T follicular helper cell (primary cell): ENCODE measurements around the gene FAM120A.

Source experiments
- DNase-seq: peaks from one replicate; pipeline ENCODE4 v3.0.0-alpha.2; 2020; ENCODE audit warnings: low read depth

The FAM120A gene

DNA sequence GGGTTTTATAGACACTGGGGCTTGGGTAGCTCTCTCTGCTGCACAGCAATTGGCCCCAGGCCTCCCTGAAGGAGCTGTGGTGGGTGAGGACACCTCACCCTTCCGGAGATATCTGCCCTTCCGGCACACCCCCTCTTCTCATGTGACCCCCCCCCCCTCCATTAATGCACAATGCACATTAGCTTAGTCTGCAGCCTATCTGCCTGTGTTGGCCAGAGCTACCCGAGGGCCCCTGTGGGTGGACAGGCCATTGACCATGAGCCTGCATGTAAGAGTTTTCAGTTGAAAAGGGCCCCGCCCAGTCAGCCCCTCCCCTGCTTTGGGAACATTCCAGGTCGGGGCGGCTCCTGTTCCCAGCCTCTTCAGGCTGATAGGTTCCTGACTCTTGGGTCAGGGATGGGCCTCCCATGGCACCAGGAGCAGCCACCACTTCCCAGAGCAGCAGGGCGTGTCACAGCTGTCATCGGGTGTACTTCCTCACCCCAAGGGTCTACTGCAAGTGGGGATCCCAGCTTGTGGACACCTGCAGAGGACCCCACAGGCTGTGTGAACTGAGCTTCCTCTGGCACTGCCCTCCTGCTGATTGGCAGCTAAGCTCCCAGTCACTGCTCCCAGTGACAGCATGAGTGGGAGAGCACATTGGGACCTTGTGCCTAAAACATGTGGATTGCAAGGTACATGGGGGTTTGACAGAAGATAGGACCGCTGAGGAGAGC is 142.7 kb downstream of the FAM120A start:
- no peak for DNase-seq

DNA sequence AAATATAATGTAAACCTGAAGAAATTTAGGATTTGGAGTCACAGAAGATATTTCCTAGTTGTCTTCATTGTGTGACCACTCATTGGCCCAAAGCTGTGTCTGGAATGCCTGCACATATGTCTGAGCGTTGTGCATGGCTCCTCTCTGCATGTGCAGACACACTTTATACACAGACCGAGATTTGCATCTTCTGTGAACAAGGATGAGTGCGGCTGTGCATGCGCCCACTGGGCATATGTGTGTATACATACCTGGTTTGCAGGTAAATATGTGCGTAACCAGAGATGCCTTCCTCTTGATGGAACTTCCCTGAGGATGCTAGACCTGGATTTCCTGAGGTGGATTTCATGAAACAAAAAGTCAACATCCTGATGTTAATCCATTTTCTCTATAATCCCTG is 144.0 kb downstream of the FAM120A start:
- no peak for DNase-seq

DNA sequence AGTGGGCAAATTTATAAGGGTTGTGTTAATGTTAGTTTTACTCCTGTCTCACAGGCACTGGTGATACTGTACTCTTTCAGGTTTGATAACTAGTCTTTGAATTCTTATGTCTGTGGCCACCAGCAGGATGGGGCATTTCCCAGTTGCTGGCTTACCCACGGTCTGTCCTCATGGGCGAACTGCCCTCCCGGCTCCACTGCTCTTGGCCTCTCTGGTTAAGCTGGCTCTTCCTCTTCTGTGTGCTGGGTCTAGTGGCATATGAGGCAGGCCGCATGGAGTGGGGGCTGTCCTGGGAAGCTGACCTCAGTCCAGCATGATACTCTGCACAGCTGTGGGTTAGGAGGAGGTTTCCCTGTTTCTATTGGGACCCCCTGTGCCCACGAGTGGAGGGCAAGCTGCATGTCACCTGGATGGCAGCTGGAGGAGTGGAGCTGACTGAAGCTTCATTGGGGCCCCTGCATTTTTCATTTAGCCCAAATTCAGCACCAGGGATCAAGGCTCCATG is 144.4 kb downstream of the FAM120A start:
- DNase-seq, result no peak

DNA sequence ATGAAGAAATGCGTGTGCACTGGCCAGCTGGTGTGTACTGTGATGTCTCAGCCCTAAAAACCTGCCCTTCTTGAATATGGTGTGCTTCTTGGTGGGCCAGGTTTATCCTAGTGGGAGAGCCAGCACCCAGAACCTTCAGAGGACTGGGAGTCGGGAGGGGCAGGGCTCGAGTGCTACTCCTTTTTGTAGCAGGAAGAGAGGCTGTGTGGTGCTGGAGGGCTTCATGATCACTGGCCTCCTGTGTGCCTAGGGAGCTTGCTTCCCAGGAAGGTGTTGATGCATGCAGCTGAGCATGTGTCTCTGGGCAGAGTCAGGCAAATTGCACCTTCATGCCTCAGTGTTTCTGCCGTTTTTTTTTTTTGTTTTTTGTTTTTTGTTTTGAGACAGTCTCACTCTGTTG is 144.9 kb downstream of the FAM120A start:
- DNase-seq, result no peak

DNA sequence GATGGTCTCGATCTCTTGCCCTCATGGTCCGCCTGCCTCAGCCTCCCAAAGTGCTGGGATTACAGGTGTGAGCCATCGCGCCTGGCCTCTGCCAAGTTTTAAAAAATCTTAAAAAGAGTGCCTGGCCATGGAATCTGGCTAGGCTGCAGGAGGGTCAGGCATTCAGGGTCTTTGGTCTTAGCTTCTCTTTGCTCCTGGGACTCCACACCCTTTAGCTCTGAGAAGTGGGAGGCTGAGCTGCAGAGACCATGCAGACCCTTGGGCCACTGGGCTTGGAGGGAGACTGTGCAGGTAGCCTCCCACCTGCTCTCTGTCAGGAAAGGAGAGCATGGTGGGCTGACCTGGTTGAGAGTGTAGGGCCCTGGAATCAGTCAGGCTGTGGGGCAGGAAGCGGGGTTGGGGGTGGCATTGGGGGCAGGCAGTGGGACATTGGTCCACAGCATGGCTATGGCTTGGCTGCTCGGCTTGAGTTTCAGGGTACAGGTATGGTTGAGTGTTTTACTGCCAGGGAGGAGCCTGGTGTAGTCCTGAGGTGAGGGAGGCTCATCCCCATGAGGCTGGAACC is 145.7 kb downstream of the FAM120A start:
- no peak for DNase-seq

DNA sequence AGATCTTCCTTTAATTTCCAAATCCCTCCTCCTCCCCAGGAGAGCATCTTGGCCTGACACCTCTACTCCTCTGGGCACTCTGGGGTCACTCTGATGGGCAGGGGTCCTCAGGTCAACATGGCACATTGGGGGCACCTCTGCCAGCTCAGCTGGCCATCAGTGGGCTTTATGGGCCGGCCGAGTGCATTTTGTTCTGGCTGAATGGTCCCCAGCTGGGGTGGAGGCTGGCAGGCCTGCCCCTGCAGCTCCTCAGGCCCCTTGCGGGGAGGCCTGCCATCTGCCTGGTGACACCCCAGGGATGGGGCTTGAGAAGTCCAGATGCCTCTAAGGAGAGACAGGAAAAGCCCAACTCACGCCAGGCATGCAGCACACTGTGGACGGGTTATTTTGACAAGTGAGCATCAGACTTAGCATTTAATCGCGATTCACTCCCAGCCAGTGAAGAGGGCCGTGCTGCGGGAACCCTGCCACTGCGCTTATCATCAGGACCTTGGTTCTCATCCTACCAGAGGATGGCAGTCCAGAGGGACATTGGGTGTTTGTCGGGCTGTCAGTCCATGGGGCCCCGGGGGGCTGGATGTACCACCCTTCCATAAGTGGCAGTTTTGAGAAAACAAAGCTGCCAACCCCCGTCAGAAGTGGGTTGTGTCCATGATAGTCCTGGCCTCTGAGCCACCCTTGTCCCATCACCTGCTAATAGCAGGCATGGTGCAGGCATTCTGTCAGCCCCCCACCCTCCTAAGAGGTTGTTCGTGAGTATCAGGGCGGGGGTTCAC is 146.6 kb downstream of the FAM120A start:
- no peak for DNase-seq

DNA sequence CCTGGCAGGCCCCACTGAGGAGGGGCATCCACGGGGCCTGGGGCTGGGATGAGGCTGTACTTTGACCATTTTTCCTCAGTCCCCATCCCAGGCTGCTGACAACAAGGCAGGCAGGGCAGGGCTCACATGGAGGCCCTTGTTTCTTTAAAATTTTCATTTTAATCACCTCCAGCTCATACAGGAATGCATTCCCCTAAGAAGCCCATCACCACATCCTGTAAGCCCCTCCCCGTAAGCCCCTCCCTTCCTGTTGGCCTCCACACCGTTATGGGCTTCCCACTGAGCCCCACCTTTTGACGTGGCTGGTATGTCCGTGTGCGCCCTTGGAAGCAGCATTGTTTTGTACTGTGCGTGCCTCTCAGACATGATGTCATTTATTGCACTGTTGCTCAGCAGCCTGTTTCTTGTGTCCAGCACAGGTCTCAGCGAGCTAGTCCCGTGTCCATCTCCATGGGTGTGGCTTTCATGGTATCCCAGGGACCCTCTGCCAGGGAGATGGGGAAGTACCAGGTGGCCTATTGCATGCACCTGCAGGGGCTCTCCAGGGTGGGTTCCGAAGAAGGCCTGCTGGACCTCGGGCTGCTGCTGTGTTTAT is 147.3 kb downstream of the FAM120A start:
- no peak for DNase-seq

DNA sequence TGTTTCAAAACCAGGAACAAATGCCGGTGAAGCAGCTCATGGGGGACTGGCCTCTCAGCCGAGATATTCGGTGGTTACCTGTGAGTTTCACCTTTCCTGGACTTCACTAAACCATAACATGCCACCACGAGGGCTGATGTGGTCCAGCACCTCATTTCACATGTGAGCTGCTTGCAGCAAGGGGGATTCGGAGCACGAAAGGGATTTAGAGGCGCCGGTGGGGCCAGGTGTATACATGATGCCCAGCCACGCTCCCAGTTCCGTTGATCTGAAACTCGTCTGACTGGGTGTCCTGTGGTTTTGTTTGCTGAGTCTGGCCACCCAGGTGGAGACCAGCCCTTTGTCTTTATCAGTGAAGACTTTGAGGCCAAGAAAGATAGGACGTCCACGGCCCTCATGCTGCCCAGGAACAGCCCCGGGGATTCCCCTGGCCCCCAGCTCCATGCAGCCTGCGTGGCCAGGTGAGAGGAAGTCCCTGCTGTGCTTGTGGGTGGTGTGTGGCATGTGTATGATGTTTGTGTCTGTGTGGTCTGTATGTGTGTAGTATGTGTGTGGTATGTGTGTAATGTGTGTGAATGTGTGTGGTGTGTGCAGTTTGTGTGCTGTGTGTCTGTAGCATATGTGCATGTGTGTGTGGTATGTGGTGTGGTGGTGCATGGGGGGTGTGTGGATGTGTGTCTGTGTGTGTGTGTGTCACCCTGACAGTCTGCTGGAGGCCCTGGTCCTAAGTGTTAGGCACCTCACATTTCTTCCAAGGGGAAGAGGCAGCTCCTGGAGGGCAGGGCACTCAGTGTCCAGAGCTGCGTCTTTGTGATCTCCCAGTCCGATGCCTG is 148.3 kb downstream of the FAM120A start:
- DNase-seq, result no peak

DNA sequence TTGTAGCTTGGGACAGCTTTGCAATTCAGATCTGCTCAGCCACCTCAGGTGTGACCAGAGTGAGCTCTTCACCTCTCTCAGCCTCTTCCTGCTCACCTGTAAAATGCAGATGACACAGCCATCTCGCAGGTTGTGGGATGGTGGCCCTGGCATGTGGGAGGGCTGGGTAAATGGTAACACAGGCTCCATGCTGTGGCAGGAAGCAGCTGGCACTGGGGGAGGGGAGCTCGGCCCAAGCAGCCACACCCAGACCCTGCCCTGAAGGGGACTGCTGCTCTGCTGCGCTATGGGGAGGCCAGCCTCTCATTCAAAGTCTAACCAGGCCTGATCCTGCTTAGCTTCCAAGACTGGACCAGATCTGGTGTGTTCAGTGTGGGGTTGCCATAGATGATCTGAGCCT is 149.0 kb downstream of the FAM120A start:
- DNase-seq, result no peak

DNA sequence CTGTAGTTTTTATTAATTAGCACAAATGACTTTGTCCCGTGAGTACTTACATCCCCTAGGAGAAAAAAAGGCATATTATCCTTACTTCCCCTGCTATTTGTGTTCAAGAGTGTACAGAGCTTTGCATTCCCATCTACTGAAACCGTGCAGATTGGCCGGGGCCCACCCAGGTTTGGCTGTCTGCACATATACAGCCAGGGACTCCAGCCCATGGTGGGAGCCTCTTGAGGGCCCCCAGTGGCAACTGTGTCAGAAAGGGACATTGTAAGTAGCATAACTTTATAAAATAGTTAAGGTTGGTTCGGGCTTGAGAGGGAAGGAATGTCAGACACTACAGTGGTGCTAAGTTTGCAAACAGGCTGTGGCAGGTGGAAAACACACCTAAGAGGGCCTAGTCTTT is 149.6 kb downstream of the FAM120A start:
- DNase-seq, result no peak

DNA sequence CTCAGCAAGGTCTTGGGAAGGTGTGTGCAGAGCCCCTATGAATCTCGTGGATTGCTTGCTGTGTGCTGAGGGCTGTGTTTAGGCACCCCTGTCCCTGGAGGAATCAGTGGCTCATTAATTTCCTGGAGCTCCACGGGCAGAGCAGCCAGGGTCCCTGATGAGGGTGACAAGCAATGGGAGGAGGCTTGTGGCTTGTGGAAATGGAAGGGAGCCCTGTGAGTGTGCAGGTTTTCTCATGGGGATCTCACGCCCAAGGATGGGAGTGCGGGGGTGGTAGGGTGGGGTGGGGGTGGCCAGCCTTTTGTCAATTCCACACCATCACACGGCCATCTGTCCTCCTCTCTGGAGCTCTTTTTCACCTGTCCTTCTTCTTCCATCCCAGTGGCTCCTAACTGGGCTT is 150.2 kb downstream of the FAM120A start:
- no peak for DNase-seq

DNA sequence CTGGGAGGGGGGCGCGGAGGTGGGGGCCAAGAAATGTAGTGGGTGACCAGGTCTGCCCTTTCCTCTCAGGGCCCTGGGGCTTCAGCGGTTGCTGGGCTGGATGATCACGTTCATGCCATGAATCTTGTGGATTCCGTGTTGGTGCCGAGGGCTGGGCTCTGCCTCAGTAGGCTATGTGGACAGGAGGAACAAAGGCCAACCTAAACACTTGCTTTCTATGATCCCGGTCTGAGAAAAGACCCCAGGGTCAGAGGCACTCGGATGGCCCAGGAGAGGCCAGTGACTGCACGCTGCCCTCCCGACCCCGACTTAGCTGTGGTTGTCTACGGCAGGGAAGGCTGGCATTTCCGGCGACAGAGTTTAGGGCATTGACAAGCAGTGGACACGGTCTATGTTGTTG is 151.5 kb downstream of the FAM120A start:
- no peak for DNase-seq

DNA sequence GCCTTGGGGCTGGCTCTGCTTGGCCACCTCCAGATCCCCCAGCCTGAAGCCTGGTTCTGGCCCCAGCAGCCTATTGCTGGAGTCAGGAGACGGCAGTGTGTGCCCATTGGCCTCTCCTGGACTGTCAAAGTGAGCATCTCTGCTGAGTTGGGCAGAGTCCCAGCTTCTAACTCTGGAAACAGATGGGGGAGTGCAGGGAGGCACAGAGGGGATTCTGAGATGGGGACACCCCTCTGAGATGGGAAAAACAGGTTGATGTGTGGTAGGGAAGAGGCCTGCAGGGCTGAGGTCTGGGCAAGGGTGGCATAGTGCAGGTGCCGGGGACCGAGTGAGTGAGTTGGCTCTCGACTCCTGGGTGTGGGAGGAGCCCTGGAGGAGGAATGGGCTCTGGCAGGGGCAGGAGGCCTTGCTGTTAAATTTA is 152.4 kb downstream of the FAM120A start:
- no peak for DNase-seq

DNA sequence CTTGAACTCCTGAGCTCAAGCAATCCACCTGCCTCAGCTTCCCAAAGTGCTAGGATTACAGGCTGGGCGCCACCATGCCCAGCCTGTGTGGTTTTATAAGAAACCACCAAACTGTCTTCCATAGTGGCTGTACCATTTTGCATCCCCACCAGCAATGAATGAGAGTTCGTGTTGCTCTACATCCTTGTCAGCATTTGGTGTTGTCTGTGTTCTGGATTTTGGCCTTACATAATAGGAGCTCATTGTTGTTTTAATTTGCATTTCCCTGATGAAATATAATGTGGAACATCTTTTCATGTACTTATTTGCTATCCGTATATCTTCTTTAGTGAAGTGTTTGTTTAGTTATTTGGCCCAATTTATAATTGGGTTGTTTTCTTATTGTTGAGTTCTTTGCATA is 154.7 kb downstream of the FAM120A start:
- no peak for DNase-seq

DNA sequence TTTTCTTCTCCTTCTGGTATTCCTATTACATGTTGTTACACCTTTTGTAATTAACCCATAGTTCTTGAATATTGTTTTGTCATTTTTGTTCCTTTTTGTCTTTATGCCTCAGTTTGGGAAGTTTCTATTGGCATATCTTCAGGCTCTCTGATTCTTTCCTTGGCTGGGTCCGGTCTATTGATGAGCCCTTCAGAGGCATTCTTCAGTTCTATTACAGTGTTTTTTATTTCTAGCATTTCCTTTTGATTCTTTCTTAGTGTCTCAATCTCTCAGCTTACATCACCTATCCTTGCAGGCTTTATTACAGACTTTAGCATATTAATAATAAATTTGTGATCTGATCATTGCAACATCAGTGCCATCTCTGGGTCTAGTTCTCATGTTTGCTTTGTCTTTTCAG is 158.7 kb downstream of the FAM120A start:
- no peak for DNase-seq

DNA sequence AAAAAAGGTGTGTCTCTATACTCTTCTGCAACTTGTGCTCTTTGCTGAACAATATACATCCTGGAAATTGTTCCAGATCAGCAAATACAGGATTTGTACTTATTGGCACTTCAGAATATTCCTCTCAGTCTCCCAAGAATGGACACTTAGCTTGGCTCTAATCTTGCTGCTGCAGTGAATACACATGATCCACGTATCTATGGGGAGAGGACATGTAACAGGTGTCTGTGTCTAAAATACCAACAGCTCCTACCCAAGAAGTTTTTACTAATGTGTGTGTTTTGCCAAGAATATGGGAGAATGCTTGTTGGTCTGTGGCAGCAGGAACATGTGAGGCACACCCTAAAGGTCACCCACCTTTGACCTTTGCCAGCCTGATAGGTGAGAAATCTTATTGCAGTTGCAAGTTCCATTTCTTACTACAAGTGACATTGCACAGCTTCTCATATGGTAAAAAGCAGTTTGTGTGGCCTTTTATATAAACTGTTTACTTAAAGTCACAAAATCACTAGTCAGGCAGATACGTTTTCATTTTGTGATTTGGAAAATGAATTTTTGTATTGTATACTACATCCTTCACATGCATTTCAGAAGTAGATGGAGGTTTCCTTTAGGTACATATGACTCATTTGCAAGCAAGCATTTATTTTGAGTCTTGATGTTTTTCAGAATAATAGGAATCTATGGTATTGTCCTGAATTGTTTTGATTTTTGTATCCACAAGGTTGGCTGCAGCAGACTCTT is 160.7 kb downstream of the FAM120A start:
- no peak for DNase-seq

DNA sequence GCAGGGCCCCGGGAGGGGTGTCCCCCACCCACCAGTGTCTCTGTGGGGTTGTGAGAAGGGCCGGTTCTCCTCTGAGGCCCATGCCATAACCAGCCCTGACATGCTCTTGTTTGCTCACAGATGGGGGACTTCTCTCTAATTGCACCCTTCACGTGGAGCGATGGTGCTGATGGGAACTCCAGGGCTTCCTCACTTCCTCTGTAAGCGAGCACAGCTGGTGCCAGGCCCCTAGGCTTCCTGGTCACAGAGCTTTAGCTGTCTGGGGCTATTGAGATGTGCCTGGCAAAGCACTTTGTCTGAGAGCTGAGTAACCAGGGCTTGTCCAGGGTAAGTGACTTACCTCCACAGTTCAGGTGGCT is 161.3 kb downstream of the FAM120A start:
- no peak for DNase-seq

DNA sequence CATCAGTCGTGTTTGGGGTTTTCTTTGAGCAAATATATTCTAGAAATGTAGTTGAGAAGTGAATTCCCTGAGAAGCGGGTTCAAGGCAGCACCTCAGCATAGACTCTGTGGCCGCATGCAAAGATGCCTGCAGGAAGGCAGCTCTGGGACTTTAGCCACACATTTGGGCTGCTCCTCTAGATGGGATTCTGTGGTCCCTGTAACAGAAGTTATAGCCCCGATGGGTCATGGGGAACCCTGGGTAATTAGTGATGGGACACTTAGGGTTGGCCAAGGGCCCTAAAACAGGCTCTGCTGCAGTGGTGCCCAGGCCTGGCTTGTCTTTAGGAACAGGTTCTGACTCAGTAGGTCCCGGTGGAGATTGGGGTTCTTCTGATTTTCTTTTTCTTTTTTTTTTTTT is 161.7 kb downstream of the FAM120A start:
- no peak for DNase-seq

DNA sequence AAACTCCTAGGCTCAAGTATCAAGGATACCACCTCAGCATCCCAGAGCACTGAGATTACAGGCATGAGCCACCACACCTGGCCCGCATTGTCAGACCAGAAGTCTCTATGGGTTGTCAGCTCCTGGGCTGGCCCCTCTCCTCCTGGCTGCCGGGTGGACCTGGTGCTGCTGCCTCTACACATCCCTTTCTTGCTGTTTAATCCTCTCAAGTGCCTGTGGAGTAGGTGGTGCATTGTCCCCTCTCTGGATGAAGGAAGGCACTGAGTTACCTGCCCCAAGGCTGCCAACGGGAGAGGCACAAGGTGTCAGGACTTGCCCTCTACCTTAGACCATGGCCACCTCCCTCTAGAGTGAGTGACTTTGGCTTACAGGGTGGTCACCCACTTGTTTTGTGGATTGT is 162.3 kb downstream of the FAM120A start:
- DNase-seq, result no peak

DNA sequence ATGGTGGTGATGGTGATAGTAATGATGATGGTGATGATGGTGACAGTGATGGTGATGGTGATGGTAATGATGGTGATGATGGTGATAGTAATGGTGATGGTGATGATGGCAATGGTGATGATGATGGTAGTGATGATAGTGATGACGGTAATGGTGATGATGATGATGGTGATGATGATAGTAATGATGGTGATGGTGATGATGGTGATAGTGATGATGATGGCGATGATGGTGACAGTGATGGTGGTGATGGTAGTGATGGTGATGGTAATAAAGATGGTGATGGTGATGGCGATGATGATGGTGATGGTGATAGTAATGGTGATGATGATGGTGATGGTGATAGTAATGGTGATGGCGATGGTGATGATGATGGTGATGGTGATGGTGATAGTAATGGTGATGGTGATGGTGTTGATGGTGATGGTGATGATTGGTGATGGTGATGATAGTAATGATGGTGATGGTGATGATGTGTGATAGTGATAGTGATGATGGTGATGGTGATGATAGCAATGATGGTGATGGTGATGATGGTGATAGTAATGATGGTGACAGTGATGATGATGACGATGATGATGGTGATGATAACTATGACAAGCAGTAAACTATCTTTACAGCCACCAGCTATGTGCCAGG is 163.5 kb downstream of the FAM120A start:
- DNase-seq, result no peak
